GM19463 (cell line): ENCODE measurements around the gene SLC1A6.
"Not testable (repeated sequence)": the region's sequence is repeated elsewhere in the genome, so short reads cannot be mapped to it uniquely, and the experiment has no call there.

Source experiments
- ATAC-seq: cut with Tn5 transposase; IDR thresholded peaks from one replicate; pipeline ENCODE4 v1.9.1; 2021; ENCODE audit warnings: mild to moderate bottlenecking, moderate library complexity; ENCODE audit not compliant: unreplicated experiment

SLC1A6 gene

GRCh38 chr19:14959263-14959662 lies 20.4 kb downstream of the SLC1A6 start:
- ATAC-seq, result no peak

GRCh38 chr19:14957464-14957863 lies 22.2 kb downstream of the SLC1A6 start:
- no peak for ATAC-seq

- ATAC-seq, result no peak
Observed at GRCh38 chr19:14954071-14954655, 25.5 kb downstream of the SLC1A6 start.

- no peak for ATAC-seq
Observed at GRCh38 chr19:14952767-14953166, 26.9 kb downstream of the SLC1A6 start.

- ATAC-seq, result no peak
Observed at GRCh38 chr19:14950421-14950820, 29.2 kb downstream of the SLC1A6 start.

- ATAC-seq, result no peak
Observed at GRCh38 chr19:14949876-14950275, 29.8 kb downstream of the SLC1A6 start.

GRCh38 chr19:14949413-14949812 lies 30.3 kb downstream of the SLC1A6 start:
- ATAC-seq, result not testable (repeated sequence)

DNA sequence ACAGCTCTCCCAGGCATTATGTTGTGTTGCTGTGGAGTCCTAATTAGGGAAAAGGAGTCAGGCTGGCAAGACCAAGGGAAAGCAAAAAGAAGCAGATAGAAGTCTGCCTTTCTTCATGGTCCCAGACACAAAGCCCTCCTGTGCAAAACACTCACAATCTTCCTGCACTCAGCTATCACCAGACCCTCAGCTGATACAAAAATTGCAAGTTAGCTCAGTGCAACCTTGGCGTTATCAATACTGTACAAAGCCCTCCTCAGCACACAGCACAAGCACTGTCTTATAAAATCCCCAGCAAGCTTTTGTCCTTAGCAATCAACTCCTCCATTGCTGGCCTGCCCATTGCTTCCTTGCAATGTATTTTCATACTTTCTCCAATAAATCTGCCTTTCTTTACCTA lies 35.2 kb downstream of the SLC1A6 start:
- no peak for ATAC-seq

- ATAC-seq, result no peak
Observed at GRCh38 chr19:14943601-14944000, 36.1 kb downstream of the SLC1A6 start.

GRCh38 chr19:14941189-14941588 lies 38.5 kb downstream of the SLC1A6 start, which contains the start of gene OR7C2:
OR7C2 (plus strand) TSS chr19:14941489; CDS start chr19:14941489, 0 bp downstream.
- ATAC-seq, result no peak

DNA sequence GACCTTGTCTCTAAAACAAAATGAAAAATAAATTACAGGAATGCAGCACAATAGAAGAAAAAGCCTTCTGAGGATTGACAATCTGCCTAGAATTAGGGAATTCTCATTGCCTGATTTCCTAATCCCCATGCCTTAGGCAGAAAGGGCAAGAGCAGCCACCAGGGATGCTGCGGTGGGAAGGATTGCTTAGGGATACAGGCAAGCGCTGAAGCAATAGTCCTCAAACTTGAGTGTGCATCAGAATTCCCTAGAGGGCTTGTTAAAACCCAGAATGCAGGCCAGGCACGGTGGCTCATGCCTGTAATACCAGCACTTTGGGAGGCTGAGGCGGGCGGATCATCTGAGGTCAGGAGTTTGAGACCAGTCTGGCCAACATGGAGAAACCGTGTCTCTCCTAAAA lies 39.4 kb downstream of the SLC1A6 start:
- no peak for ATAC-seq

GRCh38 chr19:14933506-14933905 lies 46.2 kb downstream of the SLC1A6 start:
- ATAC-seq, result no peak

GRCh38 chr19:14916848-14917247 lies 62.8 kb downstream of the SLC1A6 start:
- ATAC-seq, result no peak

DNA sequence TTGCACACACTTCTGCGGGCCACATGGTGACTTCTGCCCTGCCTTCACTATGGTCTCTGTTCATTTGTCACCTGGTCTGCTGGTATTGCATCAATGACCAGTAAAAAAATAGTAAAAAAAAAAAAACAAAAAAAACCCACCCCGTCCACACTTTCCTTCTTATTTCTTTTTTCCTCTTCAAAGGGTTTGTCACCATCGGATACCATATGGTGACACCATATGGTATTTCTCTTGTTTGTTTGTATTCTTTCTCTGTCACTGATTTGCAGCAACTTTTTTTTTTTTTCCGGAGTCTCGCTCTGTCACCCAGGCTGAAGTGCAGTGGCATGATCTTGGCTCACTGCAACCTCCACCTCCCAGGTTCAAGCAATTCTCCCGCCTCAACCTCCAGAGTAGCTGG lies 64.5 kb downstream of the SLC1A6 start:
- ATAC-seq, result no peak

DNA sequence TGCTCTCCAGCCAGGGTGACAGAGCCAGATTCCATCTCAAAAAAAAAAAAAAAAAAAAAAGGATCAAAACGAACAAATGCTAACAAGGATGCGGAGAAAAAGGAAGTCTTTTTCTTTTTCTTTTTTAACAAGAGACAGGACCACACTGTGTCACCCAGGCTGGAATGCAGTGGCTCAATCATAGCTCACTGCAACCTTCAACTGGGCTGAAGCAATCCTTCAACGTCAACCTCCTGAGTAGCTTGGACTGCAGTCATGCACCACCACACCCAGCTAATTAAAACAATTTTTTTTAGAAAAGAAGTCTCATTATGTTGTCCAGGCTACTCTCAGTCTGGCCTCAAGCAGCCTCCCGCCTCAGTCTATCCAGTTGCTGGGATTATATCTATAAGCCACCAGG lies 73.0 kb downstream of the SLC1A6 start:
- no peak for ATAC-seq

DNA sequence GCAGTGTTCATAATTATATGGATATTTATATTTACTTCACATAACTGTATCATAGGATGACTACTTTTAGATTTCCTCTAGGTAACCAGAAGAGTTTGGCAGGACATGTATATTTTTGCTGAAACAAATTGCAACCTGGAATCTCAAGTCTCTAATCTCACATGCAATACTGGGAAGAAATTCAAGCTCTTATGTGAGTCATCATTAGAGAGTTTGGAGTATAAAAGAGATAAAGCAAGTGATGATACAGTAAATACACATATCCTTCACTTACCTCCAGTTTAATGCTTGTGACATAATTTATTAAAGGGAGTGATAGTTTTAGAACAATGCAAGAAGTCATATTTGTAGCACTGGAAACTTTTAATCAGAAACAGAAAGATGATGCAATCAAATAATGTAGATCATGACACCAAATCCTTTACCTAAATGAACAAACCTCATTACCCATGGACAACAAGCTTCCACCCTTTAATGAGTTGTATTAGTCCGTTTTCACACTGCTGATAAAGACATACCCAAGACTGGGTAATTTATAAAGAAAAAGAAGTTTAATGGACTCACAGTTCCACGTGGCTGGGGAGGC lies 77.9 kb downstream of the SLC1A6 start:
- no peak for ATAC-seq
